ENCODE measurements around the gene TGFBR2.
A peak's percentile ranks its signal among the peaks of the same experiment; 100 is the strongest.

The TGFBR2 gene

DNA sequence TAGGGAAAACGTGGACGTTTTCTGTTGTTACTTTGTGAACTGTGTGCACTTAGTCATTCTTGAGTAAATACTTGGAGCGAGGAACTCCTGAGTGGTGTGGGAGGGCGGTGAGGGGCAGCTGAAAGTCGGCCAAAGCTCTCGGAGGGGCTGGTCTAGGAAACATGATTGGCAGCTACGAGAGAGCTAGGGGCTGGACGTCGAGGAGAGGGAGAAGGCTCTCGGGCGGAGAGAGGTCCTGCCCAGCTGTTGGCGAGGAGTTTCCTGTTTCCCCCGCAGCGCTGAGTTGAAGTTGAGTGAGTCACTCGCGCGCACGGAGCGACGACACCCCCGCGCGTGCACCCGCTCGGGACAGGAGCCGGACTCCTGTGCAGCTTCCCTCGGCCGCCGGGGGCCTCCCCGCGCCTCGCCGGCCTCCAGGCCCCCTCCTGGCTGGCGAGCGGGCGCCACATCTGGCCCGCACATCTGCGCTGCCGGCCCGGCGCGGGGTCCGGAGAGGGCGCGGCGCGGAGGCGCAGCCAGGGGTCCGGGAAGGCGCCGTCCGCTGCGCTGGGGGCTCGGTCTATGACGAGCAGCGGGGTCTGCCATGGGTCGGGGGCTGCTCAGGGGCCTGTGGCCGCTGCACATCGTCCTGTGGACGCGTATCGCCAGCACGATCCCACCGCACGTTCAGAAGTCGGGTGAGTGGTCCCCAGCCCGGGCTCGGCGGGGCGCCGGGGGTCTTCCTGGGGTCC lies at the start of gene TGFBR2:
Gene TGFBR2, plus strand, starts transcription at position 301 of the 731 bp plus-strand sequence. Its CDS starts 283 bp downstream, at position 584.
- peak; percentile 86 for DNase-seq

GRCh38 chr3:30557746-30558303 lies 48.6 kb upstream of the TGFBR2 start:
- no peak for DNase-seq

DNA sequence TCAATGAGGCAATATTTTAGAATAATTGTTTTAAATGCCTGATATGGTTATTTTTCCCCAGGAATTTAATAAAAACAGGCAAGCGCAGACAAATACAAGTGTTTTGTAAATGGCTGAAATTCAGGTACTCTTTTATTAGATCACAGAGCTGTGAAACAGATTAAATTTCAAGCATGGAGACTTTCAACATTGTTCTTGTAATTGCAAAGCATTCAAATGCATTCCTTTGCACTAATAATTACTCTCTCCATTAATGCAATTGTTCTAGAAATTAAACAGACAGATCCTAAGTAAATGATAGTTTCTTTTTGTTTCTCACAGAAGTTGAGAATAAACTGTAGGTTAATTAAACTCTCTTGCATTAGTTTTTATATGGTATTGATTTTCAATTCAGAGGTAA lies 42.4 kb upstream of the TGFBR2 start:
- DNase-seq: no peak

- DNase-seq: no peak
These were observed 39.2 kb upstream of the TGFBR2 start for GRCh38 chr3:30567139-30567753.

DNA sequence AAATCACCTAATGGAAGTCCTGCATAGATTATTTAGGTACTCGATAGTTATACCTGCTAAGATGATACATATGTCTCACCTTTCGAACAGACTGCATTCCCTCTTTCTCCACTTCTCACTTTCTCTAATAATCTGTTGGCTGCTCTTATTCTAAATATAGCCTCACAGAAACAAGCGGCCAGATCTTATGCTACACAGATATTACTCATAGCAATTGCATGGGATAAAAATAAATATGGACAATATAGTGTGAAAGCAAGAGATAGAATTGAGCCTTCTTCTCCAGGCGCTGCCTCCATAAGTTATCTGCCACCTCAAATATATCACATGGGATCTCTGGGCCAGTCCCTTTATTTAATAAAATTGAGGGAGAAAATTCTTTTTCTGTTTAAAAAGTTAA lies 29.5 kb upstream of the TGFBR2 start:
- DNase-seq: no peak

DNA sequence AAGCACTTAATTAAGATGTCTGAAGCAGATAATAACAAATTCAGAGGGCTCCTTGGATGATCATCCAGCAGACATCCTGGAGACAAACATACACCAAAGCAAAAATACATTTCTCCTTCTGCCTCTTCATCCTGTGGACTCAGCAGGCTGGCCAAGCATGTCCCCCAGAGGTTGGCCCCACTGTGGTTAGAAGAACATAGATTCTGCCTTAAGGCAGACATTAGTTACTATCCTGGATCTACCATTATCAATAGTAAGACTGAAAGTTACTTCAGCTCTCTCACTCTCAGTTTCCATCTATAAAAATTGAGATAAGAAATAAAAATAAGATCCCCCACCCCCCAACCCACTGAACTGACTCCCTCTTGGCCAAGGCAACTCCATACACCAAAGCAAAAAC lies 28.6 kb upstream of the TGFBR2 start:
- DNase-seq: no peak

DNA sequence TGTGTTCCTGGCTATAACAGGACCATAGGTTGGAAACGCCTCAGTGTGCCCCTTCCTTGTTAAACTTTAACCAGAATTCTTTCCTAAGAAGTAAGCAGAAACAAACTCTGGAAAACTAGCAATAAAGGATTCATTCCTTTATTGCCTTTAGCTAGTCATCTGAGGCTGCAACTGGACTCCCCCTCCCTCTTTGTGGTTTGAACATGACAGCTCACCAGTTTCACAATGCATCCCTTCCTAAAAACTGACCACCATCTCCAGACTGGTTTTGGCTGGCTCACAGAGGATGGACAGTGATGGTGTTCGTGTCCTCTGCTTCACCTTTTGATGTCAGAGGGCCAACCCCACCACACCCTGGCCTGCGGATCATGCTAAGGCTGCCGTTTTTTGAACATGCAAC lies 27.9 kb upstream of the TGFBR2 start:
- no peak for DNase-seq

- no peak for DNase-seq
These were observed 27.3 kb upstream of the TGFBR2 start for GRCh38 chr3:30578986-30579579.

DNA sequence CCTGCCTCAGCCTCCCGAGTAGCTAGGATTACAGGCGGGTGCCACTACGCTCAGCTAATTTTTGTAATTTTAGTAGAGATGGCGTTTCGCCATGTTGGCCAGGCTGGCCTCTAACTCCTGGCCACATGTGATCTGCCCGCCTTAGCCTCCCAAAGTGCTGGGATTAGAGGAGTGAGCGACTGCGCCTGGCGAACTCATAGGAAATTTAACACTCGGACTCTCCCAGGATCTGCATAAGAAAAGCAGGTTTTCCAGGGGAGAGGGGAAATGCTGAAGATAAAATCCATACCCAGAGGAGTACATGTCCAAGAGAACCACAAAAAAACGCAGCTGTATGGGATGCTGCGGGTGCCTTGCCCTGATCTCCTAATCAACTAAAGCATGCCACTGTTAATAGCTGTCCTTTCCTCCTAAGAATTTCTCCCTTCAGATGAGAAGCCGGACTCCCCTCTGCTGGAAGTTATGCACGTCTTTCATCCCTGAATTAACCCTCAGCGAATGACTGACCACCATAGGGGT lies 25.3 kb upstream of the TGFBR2 start:
- no peak for DNase-seq

DNA sequence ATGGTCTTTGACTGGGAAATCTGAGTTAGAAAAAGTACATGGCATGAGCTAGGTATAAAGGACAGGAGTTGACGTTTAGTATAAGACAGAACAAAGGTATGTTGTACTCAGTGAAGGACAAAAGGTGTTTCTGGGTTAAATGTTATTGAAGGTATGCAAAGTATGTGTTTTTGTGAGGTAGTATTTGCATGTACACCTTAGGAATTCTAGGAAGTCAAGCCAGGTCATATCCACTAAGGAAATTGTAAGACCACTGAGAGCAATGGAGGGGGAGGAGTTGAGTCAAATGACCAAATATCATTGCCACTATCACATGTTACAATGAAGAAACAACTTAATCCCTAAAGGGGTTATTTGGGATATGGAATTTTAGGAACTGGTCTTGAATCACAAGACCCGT lies 24.4 kb upstream of the TGFBR2 start:
- DNase-seq: no peak

DNA sequence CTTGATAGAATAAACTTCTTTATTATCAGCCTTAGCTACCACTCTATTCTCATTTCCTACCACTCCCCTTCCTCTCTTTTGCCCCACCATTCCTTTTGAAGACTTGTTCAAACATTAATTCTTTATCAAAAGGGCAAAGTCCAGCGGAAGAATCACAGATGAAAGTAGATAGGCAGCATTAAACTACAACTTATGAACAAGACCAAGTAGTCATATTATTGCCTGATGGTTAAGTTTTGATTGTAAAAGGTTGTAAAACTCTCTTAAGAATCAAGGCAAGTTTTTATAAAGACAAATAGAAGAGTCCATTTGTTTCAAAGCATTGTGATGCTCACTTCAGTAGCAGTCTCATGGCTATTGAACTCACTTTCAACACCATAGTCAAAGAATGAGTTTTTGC lies 22.4 kb upstream of the TGFBR2 start:
- DNase-seq: no peak

DNA sequence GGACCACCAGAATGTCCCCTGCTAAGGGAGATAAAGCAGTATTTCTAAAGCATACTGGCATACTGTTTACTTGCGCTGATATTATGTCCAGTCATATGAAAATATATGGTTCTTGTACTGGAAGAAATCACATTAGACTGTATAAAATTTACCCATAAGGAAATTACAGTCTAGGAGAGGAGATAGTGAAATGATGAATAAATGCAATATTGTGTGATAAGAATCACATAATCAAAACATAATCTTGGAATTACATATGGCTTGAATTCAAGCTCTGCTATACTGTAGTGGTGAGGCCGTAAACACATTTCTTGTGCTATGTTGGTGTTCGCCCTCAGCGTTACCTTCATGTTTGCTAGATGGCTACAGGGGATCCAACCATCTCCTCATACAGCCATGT lies 20.7 kb upstream of the TGFBR2 start:
- no peak for DNase-seq

DNA sequence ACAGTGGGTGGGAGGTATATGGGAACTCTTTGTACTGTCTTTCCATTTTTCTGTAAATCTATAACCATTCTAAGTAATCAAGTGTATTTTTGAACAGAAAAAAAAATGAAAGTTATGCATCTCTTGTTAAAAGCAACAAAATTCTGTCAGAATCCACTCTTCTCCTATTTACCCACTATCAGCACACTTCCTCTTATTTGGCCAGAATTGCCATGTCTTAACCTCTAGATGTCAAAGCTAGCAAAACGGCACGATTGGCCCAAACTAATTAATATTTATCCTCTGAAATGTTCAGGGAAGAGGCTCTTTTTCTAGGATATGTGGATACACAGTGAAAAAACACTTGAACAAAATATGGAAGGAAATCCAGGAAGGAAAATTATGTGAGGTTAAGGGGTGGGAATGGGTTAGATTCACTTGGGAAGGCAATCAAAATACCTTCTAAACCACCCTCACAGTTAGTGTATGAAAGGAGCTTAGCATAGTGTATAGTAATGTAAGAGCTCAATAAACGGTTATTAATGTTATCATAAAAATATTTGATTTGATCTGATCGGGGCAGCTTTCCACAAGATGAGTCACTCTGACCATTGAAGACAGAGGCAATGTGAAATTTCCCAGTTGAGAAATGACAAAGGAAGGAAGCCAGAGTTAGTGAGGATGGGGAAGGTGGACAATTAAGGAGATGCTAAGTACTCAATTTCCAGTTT lies 20.1 kb upstream of the TGFBR2 start:
- DNase-seq: no peak

GRCh38 chr3:30586806-30587486 lies 19.5 kb upstream of the TGFBR2 start:
- DNase-seq: no peak

DNA sequence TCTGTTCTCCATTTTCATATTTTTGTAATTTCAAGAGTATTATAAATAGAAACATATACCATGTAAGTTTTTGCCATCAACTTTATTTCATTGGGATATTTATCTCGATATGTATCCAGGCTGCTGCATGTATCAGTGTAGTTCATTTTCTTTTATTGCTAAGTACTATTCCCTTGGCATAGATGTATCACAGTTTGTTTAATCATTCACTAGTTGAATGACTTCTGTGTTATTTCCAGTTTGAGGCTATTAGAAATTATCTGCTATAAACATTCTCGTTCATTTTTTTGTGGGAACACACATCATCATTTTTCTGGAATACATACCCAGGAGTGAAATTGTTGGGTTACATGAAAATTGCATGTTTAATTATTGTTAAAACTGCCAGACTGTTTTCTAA lies 18.5 kb upstream of the TGFBR2 start:
- DNase-seq: no peak

GRCh38 chr3:30596152-30596551 lies 10.2 kb upstream of the TGFBR2 start:
- DNase-seq: no peak

GRCh38 chr3:30597131-30597768 lies 9.2 kb upstream of the TGFBR2 start:
- no peak for DNase-seq

DNA sequence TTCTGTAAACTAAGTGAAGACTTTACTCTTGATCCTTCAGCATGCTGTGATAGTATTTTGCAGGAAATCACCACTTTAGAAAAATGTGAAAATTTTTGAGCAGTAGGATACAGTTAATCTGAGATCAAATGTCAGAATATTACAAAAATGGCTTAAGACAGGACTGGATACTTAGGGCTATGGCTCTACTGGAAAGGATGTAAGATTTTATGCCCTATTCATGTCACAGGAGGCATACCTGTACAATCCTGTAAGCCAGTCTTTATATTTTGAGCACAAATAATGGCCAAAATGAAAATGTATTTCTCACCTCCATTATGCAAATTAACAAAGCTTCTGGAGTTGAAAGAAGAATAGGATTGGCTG lies 8.6 kb upstream of the TGFBR2 start:
- no peak for DNase-seq

DNA sequence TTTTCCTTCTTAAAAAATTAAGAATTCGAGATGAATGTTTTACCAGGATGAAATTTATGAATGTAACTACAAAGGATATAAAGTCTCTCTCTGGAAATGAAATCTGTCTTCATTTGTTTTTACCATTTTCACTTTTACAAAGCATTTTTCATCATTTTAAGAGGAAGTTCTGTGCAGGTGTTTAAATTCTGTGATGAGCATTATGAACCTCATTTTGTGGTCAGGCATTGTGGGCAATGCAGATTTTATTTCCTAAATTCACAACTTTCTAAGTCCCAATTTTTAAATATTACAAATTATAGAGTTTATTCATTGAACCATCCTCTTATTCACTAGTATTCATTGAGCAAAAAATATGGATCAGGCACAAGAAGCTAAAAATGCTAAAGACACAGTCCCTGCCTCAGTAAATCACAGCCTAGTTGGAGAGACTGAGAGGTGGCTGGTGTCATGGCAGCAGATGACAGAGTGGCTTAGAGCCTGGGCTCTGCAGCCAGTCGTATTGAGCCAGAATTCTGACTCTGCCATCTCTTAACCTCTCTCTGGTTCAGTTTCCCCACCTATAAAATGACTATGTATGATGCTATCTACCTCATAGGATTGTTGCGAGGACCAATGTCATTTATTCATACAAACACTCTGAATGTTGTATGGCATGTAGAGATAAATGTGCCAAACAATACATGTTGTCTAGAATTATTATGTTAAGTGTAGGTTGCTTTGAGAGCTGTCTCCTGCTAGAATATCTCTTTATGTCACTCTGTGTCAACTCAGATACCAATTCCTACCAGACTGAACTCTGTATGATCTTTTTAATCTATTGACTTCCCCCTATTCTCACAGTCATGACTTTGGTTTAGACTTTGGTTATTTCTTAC lies 7.5 kb upstream of the TGFBR2 start:
- no peak for DNase-seq

DNA sequence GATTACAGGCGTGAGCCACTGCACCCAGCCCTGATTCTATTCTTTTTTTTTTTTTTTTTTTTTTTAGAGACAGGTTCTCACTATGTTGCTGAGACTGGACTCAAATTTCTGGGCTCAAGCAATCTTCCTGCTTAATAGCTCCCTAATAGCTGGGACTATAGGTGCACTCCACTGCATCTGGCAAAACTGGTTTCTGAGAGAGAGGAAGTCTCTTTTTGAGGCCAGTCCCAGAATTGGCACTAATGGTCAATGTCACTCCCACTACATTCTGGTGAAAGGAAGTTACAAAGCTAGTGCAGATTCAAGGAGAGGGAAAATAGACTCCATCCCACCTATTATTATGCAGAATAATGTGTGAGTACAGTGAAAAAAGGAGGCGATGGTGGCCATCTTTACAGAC lies 5.8 kb upstream of the TGFBR2 start:
- no peak for DNase-seq

- no peak for DNase-seq
These were observed 3.5 kb upstream of the TGFBR2 start for GRCh38 chr3:30602946-30603345.
